Measurements from ENCODE around the gene NRXN3.

- TF ChIP-seq CTCF (conservative IDR thresholded peaks at IDR 0.05) (no peak), EZH2 (IDR thresholded peaks at IDR 0.05; ENCODE audit: low read depth) (no peak)
Measured at GRCh38 chr14:79284621-79285020, 1114.4 kb downstream of the NRXN3 start.

Measured in PC-9 (cell line).